Thyroid gland (tissue), 4 donors: ENCODE measurements around the gene GLIS2. TPM values are rescaled to one million over a fixed set of nuclear protein-coding genes. Genes with fewer than 3 reads are reported as not detected.
A peak's percentile ranks its signal among the peaks of the same experiment; 100 is the strongest.

Source experiments
- DNase-seq, 2 donors: peaks; one replicate each; pipeline ENCODE4 v3.0.0-alpha.2; 2019
- H3K27ac ChIP-seq, 3 donors: fragments of 200-600 bp; sonication (generic); 1 replicate in 2 of 3; 2 replicates in 1 of 3; pipeline ENCODE4 v1.5.1; 2016 to 2019; ENCODE audit warnings: mild to moderate bottlenecking in 1 of 3, moderate library complexity in 1 of 3
- H3K27me3 ChIP-seq: fragments of 200-600 bp; sonication (generic); one replicate; pipeline ENCODE4 v1.5.1; 2019
- H3K36me3 ChIP-seq, 2 donors: fragments of 200-600 bp; sonication (generic); one replicate each; pipeline ENCODE4 v1.5.1; 2016 to 2019
- H3K4me1 ChIP-seq, 2 donors: fragments of 200-600 bp; sonication (generic); one replicate each; pipeline ENCODE4 v1.5.1; 2017 to 2019
- H3K4me3 ChIP-seq, 3 donors: fragments of 200-600 bp; sonication (generic); replicated peaks in 1 of 3; 1 replicate in 2 of 3; 2 replicates in 1 of 3; pipeline ENCODE4 v1.5.1; 2016; ENCODE audit warnings: mild to moderate bottlenecking in 1 of 3
- H3K9me3 ChIP-seq: fragments of 200-600 bp; sonication (generic); one replicate; pipeline ENCODE4 v1.5.1; 2017
- POLR2A ChIP-seq, 2 donors: fragments of 450-650 bp; IDR thresholded peaks; one replicate each; pipeline ENCODE4 v1.6.1; 2017; ENCODE audit warnings: antibody characterized with exemption in 2 of 2, mild to moderate bottlenecking in 2 of 2, moderate library complexity in 1 of 2
- WGBS, 2 donors: methylation state at CpG; one replicate each; pipeline ENCODE4 v1.1.5; 2017; 5-methylcytosine and 5-hydroxymethylcytosine counted together
- intact Hi-C: fragments of 100-400 bp; cut with DNase I; formaldehyde crosslinking; loops from one replicate; pipeline ENCODE4 v1.15.1; 2023
- total RNA-seq, 4 donors: library from RNA; depleted of rRNA; stranded (reverse); fragments of >200 nt; gene quantifications; one replicate each; pipeline ENCODE4 v1.2.3, GENCODE V29; 2016
- TF ChIP-seq, protein P1 (sequence below), 6 experiments: fragments of 200-600 bp in 3 of 6; fragments of 450-650 bp in 3 of 6; sonication (generic) in 3 of 6; IDR thresholded peaks; one replicate each; pipeline ENCODE4 v1.5.1; 2016 to 2019; ENCODE audit warnings: antibody characterized with exemption in 6 of 6, mild to moderate bottlenecking in 2 of 6, inconsistent platforms in 1 of 6, moderate library complexity in 1 of 6

Gene GLIS2
- total RNA-seq, 4 donors from 2014 or later: 5.5 to 7.6 (median 6.7) TPM

DNA sequence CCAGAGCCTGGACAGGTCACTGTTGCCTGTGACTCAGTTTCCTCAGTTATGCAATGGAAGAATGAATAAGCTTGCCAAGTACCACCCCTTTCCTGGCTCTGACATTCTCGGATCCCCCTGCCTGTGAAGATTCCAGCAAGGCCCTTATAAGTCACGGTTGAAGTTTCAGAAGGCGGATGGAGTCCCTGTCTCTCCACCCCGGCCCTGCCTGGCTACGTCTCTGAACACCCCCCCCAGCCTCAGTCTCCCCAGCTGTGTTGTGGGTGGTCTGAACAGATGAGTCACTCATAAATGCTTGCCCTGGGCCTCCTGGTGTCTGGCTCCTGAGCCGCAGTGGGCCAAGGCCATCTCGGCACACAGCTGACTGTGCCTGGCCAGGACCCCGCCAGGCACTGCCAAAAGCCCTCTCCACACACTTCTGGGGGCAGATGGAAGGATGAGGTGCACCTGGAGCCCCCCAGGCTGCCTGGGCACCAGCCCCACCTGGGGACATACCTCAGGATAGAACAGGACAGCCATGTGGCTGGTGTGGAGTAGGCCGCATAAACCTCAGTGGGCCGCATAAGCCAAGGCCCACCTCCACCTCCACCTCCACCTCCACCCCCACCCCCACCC, 71.2 kb downstream of the GLIS2 start:
- no peak for TF ChIP-seq POLR2A (IDR thresholded peaks at IDR 0.05)
- TF ChIP-seq, protein P1, sequence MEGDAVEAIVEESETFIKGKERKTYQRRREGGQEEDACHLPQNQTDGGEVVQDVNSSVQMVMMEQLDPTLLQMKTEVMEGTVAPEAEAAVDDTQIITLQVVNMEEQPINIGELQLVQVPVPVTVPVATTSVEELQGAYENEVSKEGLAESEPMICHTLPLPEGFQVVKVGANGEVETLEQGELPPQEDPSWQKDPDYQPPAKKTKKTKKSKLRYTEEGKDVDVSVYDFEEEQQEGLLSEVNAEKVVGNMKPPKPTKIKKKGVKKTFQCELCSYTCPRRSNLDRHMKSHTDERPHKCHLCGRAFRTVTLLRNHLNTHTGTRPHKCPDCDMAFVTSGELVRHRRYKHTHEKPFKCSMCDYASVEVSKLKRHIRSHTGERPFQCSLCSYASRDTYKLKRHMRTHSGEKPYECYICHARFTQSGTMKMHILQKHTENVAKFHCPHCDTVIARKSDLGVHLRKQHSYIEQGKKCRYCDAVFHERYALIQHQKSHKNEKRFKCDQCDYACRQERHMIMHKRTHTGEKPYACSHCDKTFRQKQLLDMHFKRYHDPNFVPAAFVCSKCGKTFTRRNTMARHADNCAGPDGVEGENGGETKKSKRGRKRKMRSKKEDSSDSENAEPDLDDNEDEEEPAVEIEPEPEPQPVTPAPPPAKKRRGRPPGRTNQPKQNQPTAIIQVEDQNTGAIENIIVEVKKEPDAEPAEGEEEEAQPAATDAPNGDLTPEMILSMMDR (IDR thresholded peaks at IDR 0.05): no peak
- peaks cover 0 to 9% of the 10 kb centered on the region in 2 donors for H3K36me3 ChIP-seq
- DNase-seq: no peak
- peaks cover 2 to 25% of the 10 kb centered on the region in 2 donors for H3K4me1 ChIP-seq
- 85 to 90% methylated on average over 8 to 9 of the region's 10 CpGs for WGBS, 2 donors
- no peaks in the 10 kb centered on the region for H3K9me3 ChIP-seq
- H3K4me3 ChIP-seq: no peak overlapping the region
- intact Hi-C loops: no loop called here
- H3K27ac ChIP-seq: peak overlapping the region in 1 of 3 donors; percentile 18
- no peaks in the 10 kb centered on the region for H3K27me3 ChIP-seq

DNA sequence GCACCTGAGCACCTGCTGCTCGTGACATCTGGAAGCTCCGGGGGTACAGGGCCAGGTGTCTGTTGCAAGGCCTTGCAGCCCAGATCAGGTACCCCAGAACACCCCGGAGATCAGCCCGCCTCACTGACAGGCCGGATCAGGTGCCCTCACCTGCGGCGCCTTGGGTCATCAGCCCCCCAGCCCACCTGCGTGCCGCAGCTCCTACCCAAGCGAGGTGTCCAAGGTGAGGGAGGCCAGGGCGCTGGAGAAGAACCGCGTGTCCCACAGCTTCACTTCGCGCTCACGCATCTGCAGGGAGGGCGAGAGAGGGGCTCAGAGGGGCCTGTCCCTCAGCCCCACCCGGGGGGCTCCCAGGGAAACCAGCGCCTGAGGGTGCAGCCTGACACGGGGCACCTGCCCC, 71.9 kb downstream of the GLIS2 start:
- no peak overlapping the region for H3K4me3 ChIP-seq
- H3K9me3 ChIP-seq: no peaks in the 10 kb centered on the region
- peaks cover 0 to 2% of the 10 kb centered on the region in 2 donors for H3K36me3 ChIP-seq
- intact Hi-C loops: no loop called here
- no peak for DNase-seq
- 79 to 94% methylated on average over 8 to 20 of the region's 20 CpGs for WGBS, 2 donors
- peak overlapping the region in 1 of 3 donors; percentile 27 for H3K27ac ChIP-seq
- H3K27me3 ChIP-seq: no peaks in the 10 kb centered on the region
- TF ChIP-seq, protein P1 (IDR thresholded peaks at IDR 0.05): no peak
- TF ChIP-seq POLR2A (IDR thresholded peaks at IDR 0.05): no peak
- peaks cover 8 to 25% of the 10 kb centered on the region in 2 donors for H3K4me1 ChIP-seq

DNA sequence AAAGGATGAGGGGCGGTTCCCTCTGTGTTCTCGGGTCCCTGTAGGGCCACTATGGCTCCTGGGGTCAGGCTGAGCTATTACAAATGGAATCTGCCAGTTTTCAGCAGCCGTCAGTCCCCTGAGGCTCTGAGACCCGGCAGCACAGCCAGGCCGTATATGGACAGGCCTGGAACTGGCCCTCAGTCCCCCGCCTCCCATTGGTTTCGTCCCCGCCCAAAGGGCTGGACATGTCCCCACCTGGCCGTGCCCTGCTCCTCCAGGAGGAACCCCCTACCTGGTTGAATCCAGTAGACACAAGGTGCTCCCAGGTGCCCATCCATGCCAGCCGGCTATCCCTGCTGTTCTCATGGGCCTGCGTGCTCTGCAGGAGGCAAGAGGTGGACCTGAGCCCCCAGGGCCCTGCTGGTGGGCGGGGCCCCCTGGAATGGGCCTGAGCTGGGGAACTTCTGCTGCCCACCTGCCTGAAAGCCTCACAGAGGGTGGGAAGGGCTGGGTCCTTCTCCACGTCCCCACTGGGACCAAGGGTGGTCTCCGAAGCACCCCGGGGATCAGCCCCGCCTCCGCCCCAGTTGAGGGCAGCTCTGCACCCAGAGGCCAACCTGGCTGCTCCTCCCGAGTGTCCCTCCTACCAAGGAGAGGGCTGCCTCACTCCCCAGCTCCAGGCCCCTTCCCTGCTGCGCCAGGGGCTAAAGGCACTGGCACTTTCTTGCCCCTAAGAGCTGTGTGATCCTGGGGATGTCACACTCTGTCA, 72.6 kb downstream of the GLIS2 start:
- H3K4me3 ChIP-seq: no peak overlapping the region
- H3K27me3 ChIP-seq: no peaks in the 10 kb centered on the region
- H3K9me3 ChIP-seq: no peaks in the 10 kb centered on the region
- H3K27ac ChIP-seq: peak overlapping the region; percentile 12 to 44 (median 27)
- no peak for DNase-seq
- intact Hi-C loops: no loop called here
- WGBS, 2 donors: 83 to 95% methylated on average over 10 to 17 of the region's 19 CpGs
- H3K36me3 ChIP-seq: no peaks in the 10 kb centered on the region
- no peak for TF ChIP-seq POLR2A (IDR thresholded peaks at IDR 0.05)
- TF ChIP-seq, protein P1 (IDR thresholded peaks at IDR 0.05): no peak
- peaks cover 13 to 29% of the 10 kb centered on the region in 2 donors for H3K4me1 ChIP-seq

Other genes starting within 250 kb of the GLIS2 start
- gene ADCY9, start 199.6 kb upstream of the GLIS2 start, total RNA-seq: 100 to 1,000 TPM in 2 of 4 donors, 10 to 100 TPM in 2; 61.4 to 123 (median 94.1) TPM
- 1 to 10 TPM in 1 of 4 donors, under 1 TPM in 3; 0.67 to 1.1 (median 0.84) TPM for gene SRL, start 74.0 kb upstream of the GLIS2 start, total RNA-seq
- gene TFAP4, start 43.0 kb upstream of the GLIS2 start, total RNA-seq: 1 to 10 TPM; 3.8 to 6.3 (median 5.4) TPM
- 10 to 100 TPM in 3 of 4 donors, 1 to 10 TPM in 1; 5.6 to 60.2 (median 27.3) TPM for gene PAM16, start 35.3 kb downstream of the GLIS2 start, total RNA-seq
- 10 to 100 TPM; 21.9 to 47.0 (median 28.8) TPM for gene VASN, start 55.8 kb downstream of the GLIS2 start, total RNA-seq
- gene CORO7, start 100.5 kb downstream of the GLIS2 start, total RNA-seq: 10 to 100 TPM; 17.9 to 53.7 (median 29.7) TPM
- 10 to 100 TPM; 41.0 to 61.0 (median 51.0) TPM for gene DNAJA3, start 109.8 kb downstream of the GLIS2 start, total RNA-seq
- 10 to 100 TPM; 40.0 to 88.8 (median 57.6) TPM for gene NMRAL1, start 158.6 kb downstream of the GLIS2 start, total RNA-seq
- gene HMOX2, start 160.3 kb downstream of the GLIS2 start, total RNA-seq: 10 to 100 TPM; 36.0 to 63.2 (median 50.5) TPM
- 10 to 100 TPM; 15.5 to 25.4 (median 25.2) TPM for gene CDIP1, start 222.7 kb downstream of the GLIS2 start, total RNA-seq
- under 1 TPM; 0.11 to 0.88 (median 0.62) TPM for gene C16orf96, start 240.3 kb downstream of the GLIS2 start, total RNA-seq